ENCODE measurements around the gene FAM174B.

The FAM174B gene

GRCh38 chr15:92665100-92665555 is 9.6 kb upstream of the FAM174B start:
- no peaks in the 10 kb centered on the region for H3K27me3 ChIP-seq (ENCODE audit: insufficient read depth, low read length, poor library complexity, severe bottlenecking)
- H2AFZ ChIP-seq (ENCODE audit: low read length): no peak overlapping the region
- H3K4me1 ChIP-seq (ENCODE audit: insufficient read depth, low read length, poor library complexity, severe bottlenecking): no peaks in the 10 kb centered on the region
- H3K4me3 ChIP-seq (ENCODE audit: low read length, poor library complexity, severe bottlenecking): no peak overlapping the region
- no peaks in the 10 kb centered on the region for H3K36me3 ChIP-seq (ENCODE audit: insufficient read depth, low read length)
- TF ChIP-seq EZH2phosphoT487 (IDR thresholded peaks at IDR 0.05; ENCODE audit: borderline replicate concordance) (no peak), CTCF (conservative IDR thresholded peaks at IDR 0.05; ENCODE audit: low read length) (no peak)
- no peaks in the 10 kb centered on the region for H3K9me2 ChIP-seq (replicated peaks; ENCODE audit: low read depth, low read length)
- H4K20me1 ChIP-seq (ENCODE audit: insufficient read depth, low read length, poor library complexity, severe bottlenecking): no peaks in the 10 kb centered on the region
- no peaks in the 10 kb centered on the region for H3K9me3 ChIP-seq (ENCODE audit: insufficient read depth, low read depth, low read length)
- no peaks in the 10 kb centered on the region for H3K79me2 ChIP-seq (ENCODE audit: insufficient read depth, low read length)
- H3K9ac ChIP-seq (ENCODE audit: low read depth, low read length, poor library complexity, severe bottlenecking): no peak overlapping the region
- no peak overlapping the region for H3K4me2 ChIP-seq (ENCODE audit: low read depth, low read length, poor library complexity, severe bottlenecking)
- no peaks in the 10 kb centered on the region for H3F3A ChIP-seq (ENCODE audit: low read depth)

- no peaks in the 10 kb centered on the region for H3K79me2 ChIP-seq (ENCODE audit: insufficient read depth, low read length)
- H3K9me3 ChIP-seq (ENCODE audit: insufficient read depth, low read depth, low read length): no peaks in the 10 kb centered on the region
- no peaks in the 10 kb centered on the region for H4K20me1 ChIP-seq (ENCODE audit: insufficient read depth, low read length, poor library complexity, severe bottlenecking)
- H3K27me3 ChIP-seq (ENCODE audit: insufficient read depth, low read length, poor library complexity, severe bottlenecking): no peaks in the 10 kb centered on the region
- H2AFZ ChIP-seq (ENCODE audit: low read length): no peak overlapping the region
- H3K9me2 ChIP-seq (replicated peaks; ENCODE audit: low read depth, low read length): no peaks in the 10 kb centered on the region
- H3K4me1 ChIP-seq (ENCODE audit: insufficient read depth, low read length, poor library complexity, severe bottlenecking): no peaks in the 10 kb centered on the region
- TF ChIP-seq CTCF (conservative IDR thresholded peaks at IDR 0.05; ENCODE audit: low read length) (no peak), EZH2phosphoT487 (IDR thresholded peaks at IDR 0.05; ENCODE audit: borderline replicate concordance) (no peak)
- H3F3A ChIP-seq (ENCODE audit: low read depth): no peaks in the 10 kb centered on the region
- no peak overlapping the region for H3K4me2 ChIP-seq (ENCODE audit: low read depth, low read length, poor library complexity, severe bottlenecking)
- no peak overlapping the region for H3K4me3 ChIP-seq (ENCODE audit: low read length, poor library complexity, severe bottlenecking)
- H3K9ac ChIP-seq (ENCODE audit: low read depth, low read length, poor library complexity, severe bottlenecking): no peak overlapping the region
- H3K36me3 ChIP-seq (ENCODE audit: insufficient read depth, low read length): no peaks in the 10 kb centered on the region
Observed at GRCh38 chr15:92664178-92664900, 8.8 kb upstream of the FAM174B start.

- Histone ChIP-seq H2AFZ (ENCODE audit: low read length) (no peak overlapping the region), H3K27me3 (ENCODE audit: insufficient read depth, low read length, poor library complexity, severe bottlenecking) (no peaks in the 10 kb centered on the region), H3K4me1 (ENCODE audit: insufficient read depth, low read length, poor library complexity, severe bottlenecking) (no peaks in the 10 kb centered on the region), H3K4me2 (ENCODE audit: low read depth, low read length, poor library complexity, severe bottlenecking) (no peak overlapping the region), H3F3A (ENCODE audit: low read depth) (no peaks in the 10 kb centered on the region), H3K36me3 (ENCODE audit: insufficient read depth, low read length) (no peaks in the 10 kb centered on the region), H4K20me1 (ENCODE audit: insufficient read depth, low read length, poor library complexity, severe bottlenecking) (no peaks in the 10 kb centered on the region), H3K79me2 (ENCODE audit: insufficient read depth, low read length) (no peaks in the 10 kb centered on the region), H3K4me3 (ENCODE audit: low read length, poor library complexity, severe bottlenecking) (no peak overlapping the region), H3K9me3 (ENCODE audit: insufficient read depth, low read depth, low read length) (no peaks in the 10 kb centered on the region), H3K9me2 (replicated peaks; ENCODE audit: low read depth, low read length) (no peaks in the 10 kb centered on the region), H3K9ac (ENCODE audit: low read depth, low read length, poor library complexity, severe bottlenecking) (no peak overlapping the region)
- TF ChIP-seq EZH2phosphoT487 (IDR thresholded peaks at IDR 0.05; ENCODE audit: borderline replicate concordance): no peak
- no peak for TF ChIP-seq CTCF (conservative IDR thresholded peaks at IDR 0.05; ENCODE audit: low read length)
Observed at GRCh38 chr15:92663250-92663951, 7.8 kb upstream of the FAM174B start.
